HepG2 (cell line): Measurements from ENCODE around the gene GADD45GIP1. TPM values are rescaled to one million over a fixed set of nuclear protein-coding genes. Genes with fewer than 3 reads are reported as not detected.

Source experiments
- DNMT3B ChIP-seq: conservative IDR thresholded peaks from 2 replicates; pipeline ENCODE4 v1.6.1; 2016; ENCODE audit warnings: missing biosample characterization, control low read depth
- FOXO1 ChIP-seq: sonication (generic); formaldehyde crosslinking; IDR thresholded peaks from 2 replicates; pipeline ENCODE4 v1.4.0; 2020; ENCODE audit warnings: missing genetic modification reagents
- HES4 ChIP-seq: sonication (generic); formaldehyde crosslinking; IDR thresholded peaks from 2 replicates; pipeline ENCODE4 v1.9.0; 2021; ENCODE audit warnings: mild to moderate bottlenecking, missing genetic modification reagents, borderline replicate concordance
- IRX3 ChIP-seq: sonication (generic); formaldehyde crosslinking; IDR thresholded peaks from 2 replicates; pipeline ENCODE4 v1.8.1; 2023; ENCODE audit warnings: mild to moderate bottlenecking, low read depth, missing genetic modification reagents, borderline replicate concordance
- PITX1 ChIP-seq: sonication (generic); formaldehyde crosslinking; IDR thresholded peaks from 2 replicates; pipeline ENCODE4 v1.5.1; 2020; ENCODE audit warnings: mild to moderate bottlenecking, missing genetic modification reagents
- REXO4 ChIP-seq: sonication (generic); formaldehyde crosslinking; IDR thresholded peaks from 2 replicates; pipeline ENCODE4 v1.8.0; 2022; ENCODE audit warnings: missing genetic modification reagents, mild to moderate bottlenecking, borderline replicate concordance
- RFX3 ChIP-seq: IDR thresholded peaks from 2 replicates; pipeline ENCODE4 v1.6.1; 2016; ENCODE audit warnings: missing biosample characterization, missing genetic modification reagents
- U2AF1 ChIP-seq: fragments of 200-400 bp; formaldehyde crosslinking; optimal IDR thresholded peaks from 2 replicates; pipeline ENCODE3; 2017; ENCODE audit warnings: mild to moderate bottlenecking, low read depth, low read length
- ZBTB21 ChIP-seq: sonication (generic); formaldehyde crosslinking; IDR thresholded peaks from 2 replicates; pipeline ENCODE4 v1.4.0; 2020; ENCODE audit warnings: missing genetic modification reagents
- ZFP82 ChIP-seq: sonication (generic); formaldehyde crosslinking; IDR thresholded peaks from 2 replicates; pipeline ENCODE4 v1.5.1; 2020; ENCODE audit warnings: mild to moderate bottlenecking, missing genetic modification reagents, borderline replicate concordance
- ZNF510 ChIP-seq: sonication (generic); formaldehyde crosslinking; IDR thresholded peaks from 2 replicates; pipeline ENCODE4 v1.4.0; 2020; ENCODE audit warnings: low read depth, mild to moderate bottlenecking, missing genetic modification reagents
- ZNF530 ChIP-seq: sonication (generic); formaldehyde crosslinking; IDR thresholded peaks from 2 replicates; pipeline ENCODE4 v1.5.0; 2020; ENCODE audit warnings: low read depth, mild to moderate bottlenecking, missing genetic modification reagents
- ZNF768 ChIP-seq: sonication (generic); formaldehyde crosslinking; IDR thresholded peaks from 2 replicates; pipeline ENCODE4 v1.4.0; 2020; ENCODE audit warnings: missing genetic modification reagents
- ZNF839 ChIP-seq: sonication (generic); formaldehyde crosslinking; IDR thresholded peaks from 2 replicates; pipeline ENCODE4 v1.4.0; 2020; ENCODE audit warnings: missing genetic modification reagents, mild to moderate bottlenecking, borderline replicate concordance
- ZNF850 ChIP-seq: sonication (generic); formaldehyde crosslinking; conservative IDR thresholded peaks from 2 replicates; pipeline ENCODE4 v1.9.0; 2021; ENCODE audit warnings: mild to moderate bottlenecking, missing genetic modification reagents
- ZSCAN20 ChIP-seq: sonication (generic); formaldehyde crosslinking; IDR thresholded peaks from 2 replicates; pipeline ENCODE4 v1.4.0; 2020; ENCODE audit warnings: missing genetic modification reagents, mild to moderate bottlenecking, borderline replicate concordance
- polyA plus RNA-seq, 8 experiments: library from polyadenylated mRNA; depleted of rRNA in 3 of 8; stranded (reverse) in 7 of 8; unstranded in 1 of 8; fragments of >200 nt; fragmentation: Illumina TruSeq in 4 of 8; extraction: Trizol in 4 of 8; gene quantifications; 2 replicates each; pipeline versions ENCODE4 v1.2.1 to v1.2.3, GENCODE V29; 2011 to 2016; ENCODE audit warnings: low read depth in 4 of 8, missing spikeins in 1 of 8, mixed read lengths in 1 of 8; ENCODE audit not compliant: insufficient read depth in 1 of 8
- total RNA-seq, 5 experiments: library from RNA; depleted of rRNA; stranded (reverse); fragments of >200 nt; fragmentation: Illumina TruSeq; extraction: Trizol; gene quantifications; 2 replicates each; pipeline ENCODE4 v1.2.3, GENCODE V29; 2016; ENCODE audit warnings: low read depth in 1 of 5
- TF ChIP-seq, protein P1 (sequence below): IDR thresholded peaks from 2 replicates; pipeline ENCODE4 v1.6.1; 2016
- TF ChIP-seq, protein P2 (sequence below): sonication (generic); formaldehyde crosslinking; conservative IDR thresholded peaks from 2 replicates; pipeline ENCODE4 v1.4.0; 2020; ENCODE audit warnings: missing genetic modification reagents
- TF ChIP-seq, protein P3 (sequence below): sonication (generic); formaldehyde crosslinking; IDR thresholded peaks from 2 replicates; pipeline ENCODE4 v1.5.0; 2020; ENCODE audit warnings: mild to moderate bottlenecking, missing genetic modification reagents, borderline replicate concordance
- TF ChIP-seq, protein P4 (sequence below): fragments of 450-650 bp; IDR thresholded peaks from 2 replicates; pipeline ENCODE4 v1.6.1; 2017

GADD45GIP1 gene
- total and polyA plus RNA-seq, 2 of the 13 experiments (the other 11 are each of a cell fraction or from before 2014, with no cell fraction given): 24.6 to 30.7 TPM

DNA sequence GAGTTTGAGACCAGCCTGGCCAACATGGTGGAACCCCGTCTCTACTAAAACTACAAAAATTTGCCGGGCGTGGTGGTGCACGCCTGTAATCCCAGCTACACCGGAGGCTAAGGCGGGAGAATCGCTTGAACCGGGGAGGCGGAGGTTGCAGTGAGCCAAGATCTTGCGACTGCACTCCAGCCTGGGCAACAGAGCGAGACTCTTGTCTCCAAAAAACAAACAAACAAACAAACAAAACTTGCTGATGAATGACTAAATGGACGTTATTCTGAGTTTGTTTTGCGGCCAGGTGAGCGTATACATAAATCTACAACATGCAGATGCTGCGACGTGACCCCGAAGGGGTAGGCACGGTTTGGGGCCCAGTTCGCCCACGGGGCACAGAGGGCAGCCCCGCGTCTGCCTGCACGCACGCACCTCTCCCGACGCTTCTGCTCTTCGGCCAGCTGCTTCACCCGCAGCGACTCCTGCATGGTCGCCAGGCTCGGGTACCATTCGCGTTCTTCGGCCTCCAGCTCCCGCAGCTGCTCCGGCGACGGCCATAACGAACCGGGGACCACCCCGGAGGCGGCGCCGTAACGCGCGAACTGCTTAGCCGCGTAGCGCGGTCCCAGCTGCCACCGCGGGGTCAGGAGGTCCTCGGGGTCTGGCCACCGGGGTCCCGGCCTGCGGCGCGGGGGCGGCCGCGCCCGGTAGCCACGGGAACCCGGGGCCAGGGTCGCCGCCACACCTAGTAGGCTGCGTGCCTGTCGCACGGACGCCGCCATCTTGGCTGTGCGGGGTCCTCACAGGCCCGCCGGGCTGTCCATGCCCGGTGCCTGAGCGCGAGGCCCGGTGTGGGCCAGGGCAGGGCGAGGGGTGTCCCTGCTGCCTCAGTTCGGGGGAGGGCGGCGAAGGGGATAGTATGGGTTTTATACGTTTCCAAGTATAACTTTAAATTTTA is at the start of gene GADD45GIP1 (continued):
- TF ChIP-seq, protein P1, sequence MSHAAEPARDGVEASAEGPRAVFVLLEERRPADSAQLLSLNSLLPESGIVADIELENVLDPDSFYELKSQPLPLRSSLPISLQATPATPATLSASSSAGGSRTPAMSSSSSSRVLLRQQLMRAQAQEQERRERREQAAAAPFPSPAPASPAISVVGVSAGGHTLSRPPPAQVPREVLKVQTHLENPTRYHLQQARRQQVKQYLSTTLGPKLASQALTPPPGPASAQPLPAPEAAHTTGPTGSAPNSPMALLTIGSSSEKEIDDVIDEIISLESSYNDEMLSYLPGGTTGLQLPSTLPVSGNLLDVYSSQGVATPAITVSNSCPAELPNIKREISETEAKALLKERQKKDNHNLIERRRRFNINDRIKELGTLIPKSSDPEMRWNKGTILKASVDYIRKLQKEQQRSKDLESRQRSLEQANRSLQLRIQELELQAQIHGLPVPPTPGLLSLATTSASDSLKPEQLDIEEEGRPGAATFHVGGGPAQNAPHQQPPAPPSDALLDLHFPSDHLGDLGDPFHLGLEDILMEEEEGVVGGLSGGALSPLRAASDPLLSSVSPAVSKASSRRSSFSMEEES (CRISPR knock-in tag): peak; percentile 30; the same call in 1 of the 2 replicates
- TF ChIP-seq, protein P2, sequence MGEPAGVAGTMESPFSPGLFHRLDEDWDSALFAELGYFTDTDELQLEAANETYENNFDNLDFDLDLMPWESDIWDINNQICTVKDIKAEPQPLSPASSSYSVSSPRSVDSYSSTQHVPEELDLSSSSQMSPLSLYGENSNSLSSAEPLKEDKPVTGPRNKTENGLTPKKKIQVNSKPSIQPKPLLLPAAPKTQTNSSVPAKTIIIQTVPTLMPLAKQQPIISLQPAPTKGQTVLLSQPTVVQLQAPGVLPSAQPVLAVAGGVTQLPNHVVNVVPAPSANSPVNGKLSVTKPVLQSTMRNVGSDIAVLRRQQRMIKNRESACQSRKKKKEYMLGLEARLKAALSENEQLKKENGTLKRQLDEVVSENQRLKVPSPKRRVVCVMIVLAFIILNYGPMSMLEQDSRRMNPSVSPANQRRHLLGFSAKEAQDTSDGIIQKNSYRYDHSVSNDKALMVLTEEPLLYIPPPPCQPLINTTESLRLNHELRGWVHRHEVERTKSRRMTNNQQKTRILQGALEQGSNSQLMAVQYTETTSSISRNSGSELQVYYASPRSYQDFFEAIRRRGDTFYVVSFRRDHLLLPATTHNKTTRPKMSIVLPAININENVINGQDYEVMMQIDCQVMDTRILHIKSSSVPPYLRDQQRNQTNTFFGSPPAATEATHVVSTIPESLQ (CRISPR knock-in tag): no peak
- TF ChIP-seq ZNF510 (no peak), PITX1 (CRISPR knock-in tag) (no peak), ZNF839 (CRISPR knock-in tag) (no peak), DNMT3B (no peak), IRX3 (CRISPR knock-in tag) (peak; percentile 50; the same call in 1 of the 2 replicates), ZNF530 (CRISPR knock-in tag) (no peak), ZNF850 (CRISPR knock-in tag) (0 out of 2 replicates have a peak, but pooled peaks have one; percentile 40), HES4 (CRISPR knock-in tag) (peak; percentile 73; the same call in 1 of the 2 replicates), REXO4 (no peak), ZFP82 (0 out of 2 replicates have a peak, but pooled peaks have one; percentile 63), ZSCAN20 (CRISPR knock-in tag) (no peak), U2AF1 (no peak), ZNF768 (CRISPR knock-in tag) (peak; percentile 70; the same call in 1 of the 2 replicates), FOXO1 (peak; percentile 46; the same call in 1 of the 2 replicates), RFX3 (CRISPR knock-in tag) (no peak), ZBTB21 (CRISPR knock-in tag) (no peak)
- TF ChIP-seq, protein P3, sequence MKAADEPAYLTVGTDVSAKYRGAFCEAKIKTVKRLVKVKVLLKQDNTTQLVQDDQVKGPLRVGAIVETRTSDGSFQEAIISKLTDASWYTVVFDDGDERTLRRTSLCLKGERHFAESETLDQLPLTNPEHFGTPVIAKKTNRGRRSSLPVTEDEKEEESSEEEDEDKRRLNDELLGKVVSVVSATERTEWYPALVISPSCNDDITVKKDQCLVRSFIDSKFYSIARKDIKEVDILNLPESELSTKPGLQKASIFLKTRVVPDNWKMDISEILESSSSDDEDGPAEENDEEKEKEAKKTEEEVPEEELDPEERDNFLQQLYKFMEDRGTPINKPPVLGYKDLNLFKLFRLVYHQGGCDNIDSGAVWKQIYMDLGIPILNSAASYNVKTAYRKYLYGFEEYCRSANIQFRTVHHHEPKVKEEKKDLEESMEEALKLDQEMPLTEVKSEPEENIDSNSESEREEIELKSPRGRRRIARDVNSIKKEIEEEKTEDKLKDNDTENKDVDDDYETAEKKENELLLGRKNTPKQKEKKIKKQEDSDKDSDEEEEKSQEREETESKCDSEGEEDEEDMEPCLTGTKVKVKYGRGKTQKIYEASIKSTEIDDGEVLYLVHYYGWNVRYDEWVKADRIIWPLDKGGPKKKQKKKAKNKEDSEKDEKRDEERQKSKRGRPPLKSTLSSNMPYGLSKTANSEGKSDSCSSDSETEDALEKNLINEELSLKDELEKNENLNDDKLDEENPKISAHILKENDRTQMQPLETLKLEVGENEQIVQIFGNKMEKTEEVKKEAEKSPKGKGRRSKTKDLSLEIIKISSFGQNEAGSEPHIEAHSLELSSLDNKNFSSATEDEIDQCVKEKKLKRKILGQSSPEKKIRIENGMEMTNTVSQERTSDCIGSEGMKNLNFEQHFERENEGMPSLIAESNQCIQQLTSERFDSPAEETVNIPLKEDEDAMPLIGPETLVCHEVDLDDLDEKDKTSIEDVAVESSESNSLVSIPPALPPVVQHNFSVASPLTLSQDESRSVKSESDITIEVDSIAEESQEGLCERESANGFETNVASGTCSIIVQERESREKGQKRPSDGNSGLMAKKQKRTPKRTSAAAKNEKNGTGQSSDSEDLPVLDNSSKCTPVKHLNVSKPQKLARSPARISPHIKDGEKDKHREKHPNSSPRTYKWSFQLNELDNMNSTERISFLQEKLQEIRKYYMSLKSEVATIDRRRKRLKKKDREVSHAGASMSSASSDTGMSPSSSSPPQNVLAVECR (CRISPR knock-in tag): peak; percentile 89
- TF ChIP-seq, protein P4, sequence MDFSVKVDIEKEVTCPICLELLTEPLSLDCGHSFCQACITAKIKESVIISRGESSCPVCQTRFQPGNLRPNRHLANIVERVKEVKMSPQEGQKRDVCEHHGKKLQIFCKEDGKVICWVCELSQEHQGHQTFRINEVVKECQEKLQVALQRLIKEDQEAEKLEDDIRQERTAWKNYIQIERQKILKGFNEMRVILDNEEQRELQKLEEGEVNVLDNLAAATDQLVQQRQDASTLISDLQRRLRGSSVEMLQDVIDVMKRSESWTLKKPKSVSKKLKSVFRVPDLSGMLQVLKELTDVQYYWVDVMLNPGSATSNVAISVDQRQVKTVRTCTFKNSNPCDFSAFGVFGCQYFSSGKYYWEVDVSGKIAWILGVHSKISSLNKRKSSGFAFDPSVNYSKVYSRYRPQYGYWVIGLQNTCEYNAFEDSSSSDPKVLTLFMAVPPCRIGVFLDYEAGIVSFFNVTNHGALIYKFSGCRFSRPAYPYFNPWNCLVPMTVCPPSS: no peak
